ENCODE data around the gene TAS1R2.
"Not testable (repeated sequence)": the region's sequence is repeated elsewhere in the genome, so short reads cannot be mapped to it uniquely, and the experiment has no call there.

The TAS1R2 gene

GRCh38 chr1:18883636-18884418 lies 24.4 kb upstream of the TAS1R2 start:
- DNase-seq = peak; percentile 6

GRCh38 chr1:18883079-18883478 lies 23.6 kb upstream of the TAS1R2 start:
- DNase-seq = no peak

- no peak for DNase-seq
These were observed 23.0 kb upstream of the TAS1R2 start for GRCh38 chr1:18882486-18882885.

GRCh38 chr1:18881642-18882431 lies 22.4 kb upstream of the TAS1R2 start:
- no peak for DNase-seq

GRCh38 chr1:18881164-18881563 lies 21.7 kb upstream of the TAS1R2 start:
- no peak for DNase-seq

- DNase-seq = no peak
These were observed 21.1 kb upstream of the TAS1R2 start for GRCh38 chr1:18880585-18880984.

- DNase-seq = no peak
These were observed 20.4 kb upstream of the TAS1R2 start for GRCh38 chr1:18879791-18880309.

GRCh38 chr1:18879215-18879790 lies 19.8 kb upstream of the TAS1R2 start:
- DNase-seq = no peak

- DNase-seq = no peak
These were observed 19.2 kb upstream of the TAS1R2 start for GRCh38 chr1:18878538-18879214.

- no peak for DNase-seq
These were observed 17.8 kb upstream of the TAS1R2 start for GRCh38 chr1:18877282-18877681.

GRCh38 chr1:18876210-18876609 lies 16.8 kb upstream of the TAS1R2 start:
- no peak for DNase-seq

GRCh38 chr1:18875796-18876128 lies 16.3 kb upstream of the TAS1R2 start:
- no peak for DNase-seq

GRCh38 chr1:18875107-18875795 lies 15.8 kb upstream of the TAS1R2 start:
- peak; percentile 22 for DNase-seq

- DNase-seq = no peak
These were observed 15.1 kb upstream of the TAS1R2 start for GRCh38 chr1:18874600-18874999.

GRCh38 chr1:18874036-18874435 lies 14.6 kb upstream of the TAS1R2 start:
- no peak for DNase-seq

GRCh38 chr1:18872071-18872611 lies 12.7 kb upstream of the TAS1R2 start:
- no peak for DNase-seq

- DNase-seq = no peak
These were observed 12.1 kb upstream of the TAS1R2 start for GRCh38 chr1:18871401-18872070.

- no peak for DNase-seq
These were observed 11.5 kb upstream of the TAS1R2 start for GRCh38 chr1:18870957-18871356.

- DNase-seq = not testable (repeated sequence)
These were observed 11.1 kb upstream of the TAS1R2 start for GRCh38 chr1:18870595-18870865.

GRCh38 chr1:18869847-18870594 lies 10.6 kb upstream of the TAS1R2 start:
- no peak for DNase-seq

GRCh38 chr1:18868801-18869424 lies 9.5 kb upstream of the TAS1R2 start:
- no peak for DNase-seq

Measured in NCI-H748 treated with DMSO at 0.1 percent for 48 hours (cell line).